Loucy (cell line): ENCODE results near the gene HSPA14.
"Not testable (repeated sequence)": the region's sequence is repeated elsewhere in the genome, so short reads cannot be mapped to it uniquely, and the experiment has no call there.

ENCODE experiments used
- H2AFZ ChIP-seq: fragments of 200-600 bp; sonication (generic); 2 replicates; pipeline ENCODE4 v1.6.0; 2016; ENCODE audit warnings: antibody characterized with exemption, mild to moderate bottlenecking, low read length, moderate library complexity
- H3F3A ChIP-seq: fragments of 200-600 bp; 2 replicates; pipeline ENCODE4 v1.6.0; 2016; ENCODE audit warnings: antibody characterized with exemption, low read depth, mild to moderate bottlenecking
- H3K27me3 ChIP-seq: fragments of 200-600 bp; sonication (generic); 2 replicates; pipeline ENCODE4 v1.6.1; 2014; ENCODE audit warnings: low read length, mild to moderate bottlenecking; ENCODE audit not compliant: insufficient read depth, poor library complexity, severe bottlenecking
- H3K36me3 ChIP-seq: fragments of 200-600 bp; sonication (generic); 2 replicates; pipeline ENCODE4 v1.6.1; 2016; ENCODE audit warnings: low read length; ENCODE audit not compliant: insufficient read depth
- H3K4me1 ChIP-seq: fragments of 200-600 bp; sonication (generic); 2 replicates; pipeline ENCODE4 v1.5.1; 2014; ENCODE audit warnings: low read length, mild to moderate bottlenecking; ENCODE audit not compliant: insufficient read depth, poor library complexity, severe bottlenecking
- H3K4me2 ChIP-seq: fragments of 200-600 bp; sonication (generic); 2 replicates; pipeline ENCODE4 v1.6.0; 2014; ENCODE audit warnings: antibody characterized with exemption, low read length, low read depth, mild to moderate bottlenecking; ENCODE audit not compliant: poor library complexity, severe bottlenecking
- H3K4me3 ChIP-seq: fragments of 200-600 bp; sonication (generic); 2 replicates; pipeline ENCODE4 v1.5.1; 2014; ENCODE audit warnings: low read length, mild to moderate bottlenecking, mixed read lengths; ENCODE audit not compliant: poor library complexity, severe bottlenecking
- H3K79me2 ChIP-seq: fragments of 200-600 bp; sonication (generic); 2 replicates; pipeline ENCODE4 v1.6.1; 2014; ENCODE audit warnings: low read length; ENCODE audit not compliant: insufficient read depth
- H3K9ac ChIP-seq: fragments of 200-600 bp; sonication (generic); 2 replicates; pipeline ENCODE4 v1.6.0; 2014; ENCODE audit warnings: mild to moderate bottlenecking, low read depth, low read length, moderate library complexity; ENCODE audit not compliant: poor library complexity, severe bottlenecking
- H3K9me2 ChIP-seq: fragments of 200-600 bp; sonication (generic); replicated peaks from 2 replicates; pipeline ENCODE4 v1.6.1; 2016; ENCODE audit warnings: low read depth, low read length, mixed read lengths
- H3K9me3 ChIP-seq: fragments of 200-600 bp; sonication (generic); 2 replicates; pipeline ENCODE4 v1.6.1; 2014; ENCODE audit warnings: mild to moderate bottlenecking, antibody characterized with exemption, low read length, low read depth; ENCODE audit not compliant: insufficient read depth
- H4K20me1 ChIP-seq: fragments of 200-600 bp; sonication (generic); 2 replicates; pipeline ENCODE4 v1.6.0; 2014; ENCODE audit warnings: antibody characterized with exemption, low read length, mild to moderate bottlenecking; ENCODE audit not compliant: insufficient read depth, poor library complexity, severe bottlenecking
- EZH2phosphoT487 ChIP-seq: fragments of 200-600 bp; IDR thresholded peaks from 2 replicates; pipeline ENCODE4 v1.6.1; 2018; ENCODE audit warnings: antibody characterized with exemption, mild to moderate bottlenecking, moderate library complexity, borderline replicate concordance
- TF ChIP-seq, protein P1 (sequence below): fragments of 200-600 bp; sonication (generic); conservative IDR thresholded peaks from 2 replicates; pipeline ENCODE4 v1.5.1; 2014; ENCODE audit warnings: mild to moderate bottlenecking, antibody characterized with exemption, low read length

Gene HSPA14

DNA sequence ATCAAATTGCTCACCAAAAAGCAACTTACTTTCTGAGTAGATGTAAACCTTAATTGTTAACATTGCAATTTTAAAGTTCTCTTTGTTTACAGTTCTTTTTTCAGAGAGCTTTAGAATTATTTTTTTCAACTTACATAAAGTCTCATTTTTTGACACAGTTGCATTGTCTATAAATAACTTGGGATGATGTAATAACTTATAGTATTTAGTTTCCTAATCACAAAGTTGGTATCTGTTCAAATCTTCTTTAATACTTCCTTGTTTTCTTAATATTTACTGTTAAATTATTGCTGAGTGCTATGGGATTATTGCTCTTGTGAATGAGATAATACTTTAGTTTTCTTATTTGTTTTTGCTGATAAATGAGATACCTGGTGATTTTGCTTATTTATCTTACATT is 21.7 kb downstream of the HSPA14 start:
- Histone ChIP-seq H3K4me2 (no peak overlapping the region), H3K36me3 (peaks cover 24% of the 10 kb centered on the region; the same call in 1 of the 2 replicates), H3F3A (0 out of 2 replicates have a peak, but pooled peaks cover 3% of the 10 kb centered on the region), H3K9me3 (no peaks in the 10 kb centered on the region), H3K79me2 (no peaks in the 10 kb centered on the region), H3K27me3 (no peaks in the 10 kb centered on the region), H3K4me3 (no peak overlapping the region), H4K20me1 (no peaks in the 10 kb centered on the region), H3K4me1 (peaks cover 15% of the 10 kb centered on the region), H2AFZ (no peak overlapping the region), H3K9ac (no peak overlapping the region), H3K9me2 (no peaks in the 10 kb centered on the region)
- TF ChIP-seq, protein P1, sequence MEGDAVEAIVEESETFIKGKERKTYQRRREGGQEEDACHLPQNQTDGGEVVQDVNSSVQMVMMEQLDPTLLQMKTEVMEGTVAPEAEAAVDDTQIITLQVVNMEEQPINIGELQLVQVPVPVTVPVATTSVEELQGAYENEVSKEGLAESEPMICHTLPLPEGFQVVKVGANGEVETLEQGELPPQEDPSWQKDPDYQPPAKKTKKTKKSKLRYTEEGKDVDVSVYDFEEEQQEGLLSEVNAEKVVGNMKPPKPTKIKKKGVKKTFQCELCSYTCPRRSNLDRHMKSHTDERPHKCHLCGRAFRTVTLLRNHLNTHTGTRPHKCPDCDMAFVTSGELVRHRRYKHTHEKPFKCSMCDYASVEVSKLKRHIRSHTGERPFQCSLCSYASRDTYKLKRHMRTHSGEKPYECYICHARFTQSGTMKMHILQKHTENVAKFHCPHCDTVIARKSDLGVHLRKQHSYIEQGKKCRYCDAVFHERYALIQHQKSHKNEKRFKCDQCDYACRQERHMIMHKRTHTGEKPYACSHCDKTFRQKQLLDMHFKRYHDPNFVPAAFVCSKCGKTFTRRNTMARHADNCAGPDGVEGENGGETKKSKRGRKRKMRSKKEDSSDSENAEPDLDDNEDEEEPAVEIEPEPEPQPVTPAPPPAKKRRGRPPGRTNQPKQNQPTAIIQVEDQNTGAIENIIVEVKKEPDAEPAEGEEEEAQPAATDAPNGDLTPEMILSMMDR, result no peak
- TF ChIP-seq EZH2phosphoT487, result no peak

DNA sequence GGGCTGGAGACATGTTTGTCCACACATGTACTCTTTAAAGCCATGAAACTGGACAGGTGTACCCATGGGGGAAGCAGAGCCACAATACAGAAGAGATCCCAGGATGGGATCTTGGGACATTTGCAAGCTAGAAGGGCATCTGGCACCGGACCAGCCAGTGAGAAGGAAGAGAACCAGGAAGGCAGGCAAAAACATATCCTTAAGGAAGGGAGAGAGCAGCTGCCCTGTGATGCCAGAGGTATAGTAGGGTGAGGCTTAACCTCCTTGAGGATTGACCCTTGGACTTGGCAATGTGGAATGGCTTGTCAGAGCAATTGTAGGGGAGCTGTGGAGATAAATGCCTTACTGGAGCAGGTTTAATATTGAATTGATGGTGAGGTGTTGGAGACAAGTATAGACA is 22.7 kb downstream of the HSPA14 start:
- no peak overlapping the region for H3K9ac ChIP-seq
- no peak for TF ChIP-seq EZH2phosphoT487
- TF ChIP-seq, protein P1, result no peak
- H2AFZ ChIP-seq, result no peak overlapping the region
- H3K4me3 ChIP-seq, result no peak overlapping the region
- H3K4me1 ChIP-seq, result peaks cover 15% of the 10 kb centered on the region
- H3K9me2 ChIP-seq, result no peaks in the 10 kb centered on the region
- H3K27me3 ChIP-seq, result no peaks in the 10 kb centered on the region
- H3K4me2 ChIP-seq, result no peak overlapping the region
- H3K79me2 ChIP-seq, result no peaks in the 10 kb centered on the region
- H4K20me1 ChIP-seq, result no peaks in the 10 kb centered on the region
- peaks cover 24% of the 10 kb centered on the region; the same call in 1 of the 2 replicates for H3K36me3 ChIP-seq
- H3K9me3 ChIP-seq, result 0 out of 2 replicates have a peak, but pooled peaks cover 2% of the 10 kb centered on the region
- H3F3A ChIP-seq, result 0 out of 2 replicates have a peak, but pooled peaks cover 3% of the 10 kb centered on the region

DNA sequence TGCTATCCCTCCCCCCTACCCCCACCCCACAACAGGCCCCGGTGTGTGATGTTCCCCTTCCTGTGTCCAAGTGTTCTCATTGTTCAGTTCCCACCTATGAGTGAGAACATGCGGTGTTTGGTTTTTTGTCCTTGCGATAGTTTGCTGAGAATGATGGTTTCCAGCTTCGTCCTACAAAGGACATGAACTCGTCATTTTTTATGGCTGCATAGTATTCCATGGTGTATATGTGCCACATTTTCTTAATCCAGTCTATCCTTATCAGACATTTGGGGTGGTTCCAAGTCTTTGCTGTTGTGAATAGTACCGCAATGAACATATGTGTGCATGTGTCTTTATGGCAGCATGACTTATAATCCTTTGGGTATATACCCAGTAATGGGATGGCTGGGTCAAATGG is 26.4 kb downstream of the HSPA14 start:
- peaks cover 27% of the 10 kb centered on the region; the same call in 1 of the 2 replicates for H3K36me3 ChIP-seq
- H3K9me2 ChIP-seq, H3K9me3 ChIP-seq, H3K4me3 ChIP-seq, H3K9ac ChIP-seq, H3F3A ChIP-seq, H2AFZ ChIP-seq, H3K79me2 ChIP-seq, H3K4me2 ChIP-seq, H4K20me1 ChIP-seq, H3K27me3 ChIP-seq: not testable (repeated sequence)
- peaks cover 15% of the 10 kb centered on the region for H3K4me1 ChIP-seq

DNA sequence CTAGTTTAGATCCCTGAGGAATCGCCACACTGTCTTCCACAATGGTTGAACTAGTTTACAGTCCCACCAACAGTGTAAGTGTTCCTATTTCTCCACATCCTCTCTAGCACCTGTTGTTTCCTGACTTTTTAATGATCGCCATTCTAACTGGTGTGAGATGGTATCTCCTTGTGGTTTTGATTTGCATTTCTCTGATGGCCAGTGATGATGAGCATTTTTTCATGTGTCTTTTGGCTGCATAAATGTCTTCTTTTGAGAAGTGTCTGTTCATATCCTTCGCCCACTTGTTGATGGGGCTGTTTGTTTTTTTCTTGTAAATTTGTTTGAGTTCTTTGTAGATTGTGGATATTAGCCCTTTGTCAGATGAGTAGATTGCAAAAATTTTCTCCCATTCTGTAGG is 26.8 kb downstream of the HSPA14 start:
- H3K36me3 ChIP-seq, result peaks cover 31% of the 10 kb centered on the region; the same call in 1 of the 2 replicates
- not testable (repeated sequence) for H2AFZ ChIP-seq

More for the DNA sequence above, 26.8 kb downstream of the HSPA14 start:
- not testable (repeated sequence) for H3K79me2 ChIP-seq, H3K9me2 ChIP-seq, H3K4me3 ChIP-seq, H3K9ac ChIP-seq, H3K9me3 ChIP-seq, H3F3A ChIP-seq, H3K4me2 ChIP-seq, H4K20me1 ChIP-seq, H3K27me3 ChIP-seq
- H3K4me1 ChIP-seq, result peaks cover 15% of the 10 kb centered on the region
